Muscle of leg (tissue), 11 donors: ENCODE results near the gene NUDT2. TPM values are rescaled to one million over a fixed set of nuclear protein-coding genes. Genes with fewer than 3 reads are reported as not detected.
A peak's percentile ranks its signal among the peaks of the same experiment; 100 is the strongest.

Experiments
- DNase-seq: peaks from one replicate; pipeline ENCODE4 v3.0.0; 2013
- H3K27ac ChIP-seq: one replicate; pipeline ENCODE4 v1.5.1; 2013; ENCODE audit warnings: mild to moderate bottlenecking, low read length, control low read depth
- H3K27me3 ChIP-seq: one replicate; pipeline ENCODE4 v1.6.1; 2013; ENCODE audit warnings: low read length; ENCODE audit not compliant: control insufficient read depth, insufficient read depth
- H3K36me3 ChIP-seq: one replicate; pipeline ENCODE4 v1.6.1; 2013; ENCODE audit warnings: low read length; ENCODE audit not compliant: control insufficient read depth, insufficient read depth
- H3K4me1 ChIP-seq: one replicate; pipeline ENCODE4 v1.6.1; 2013; ENCODE audit warnings: low read length; ENCODE audit not compliant: control insufficient read depth, insufficient read depth
- H3K4me3 ChIP-seq: one replicate; pipeline ENCODE4 v1.5.1; 2013; ENCODE audit warnings: low read length, control low read depth
- H3K9me3 ChIP-seq: replicated peaks from 2 replicates; pipeline ENCODE4 v1.6.1; 2013; ENCODE audit warnings: low read depth, low read length; ENCODE audit not compliant: control insufficient read depth
- WGBS: methylation state at CpG from one replicate; pipeline ENCODE4 v1.1.5; 2013; ENCODE audit warnings: missing lambda C conversion rate; ENCODE audit not compliant: insufficient coverage; 5-methylcytosine and 5-hydroxymethylcytosine counted together
- polyA plus RNA-seq, 8 donors: library from polyadenylated mRNA; unstranded; fragments of 120-200 nt; gene quantifications; one replicate each; pipeline versions ENCODE4 v1.2.1 to v1.2.3, GENCODE V29; 2013; ENCODE audit warnings: inconsistent platforms in 1 of 8, low replicate concordance in 1 of 8; ENCODE audit not compliant: insufficient read length in 8 of 8, insufficient read depth in 1 of 8
- total RNA-seq: library from RNA; stranded (reverse); fragments of 120-200 nt; gene quantifications from one replicate; pipeline ENCODE4 v1.2.4, GENCODE V29; 2013

Gene NUDT2
- total and polyA plus RNA-seq, 9 donors, result 22.1 to 31.5 (median 26.8) TPM

DNA sequence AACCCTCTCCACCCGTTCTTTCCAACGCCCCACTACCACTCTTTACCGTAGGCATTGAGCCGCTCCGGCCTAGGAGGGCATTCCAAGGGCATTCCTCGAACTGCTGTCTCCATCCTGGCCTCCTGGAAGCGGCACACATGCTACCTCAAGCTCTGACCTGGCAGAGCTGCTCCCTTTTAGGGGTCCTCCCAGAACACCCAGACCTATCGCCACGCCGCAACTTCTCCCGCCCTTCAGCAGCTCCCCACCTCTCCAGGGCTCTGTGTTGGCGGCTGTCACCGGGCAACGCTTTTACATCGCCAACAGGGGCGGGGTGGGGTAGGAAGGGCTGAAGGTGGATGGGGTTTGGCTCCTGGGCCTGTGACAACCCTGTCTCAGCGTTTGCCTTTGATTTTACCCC lies 52.0 kb downstream of the NUDT2 start:
- H3K4me1 ChIP-seq, result peaks cover 28% of the 10 kb centered on the region
- no peaks in the 10 kb centered on the region for H3K36me3 ChIP-seq
- no peaks in the 10 kb centered on the region for H3K9me3 ChIP-seq
- no peak overlapping the region for H3K27ac ChIP-seq
- 4% methylated on average over 7 of the region's 17 CpGs for WGBS
- H3K27me3 ChIP-seq, result peaks cover 35% of the 10 kb centered on the region
- H3K4me3 ChIP-seq, result peak overlapping the region; percentile 58
- no peak for DNase-seq

DNA sequence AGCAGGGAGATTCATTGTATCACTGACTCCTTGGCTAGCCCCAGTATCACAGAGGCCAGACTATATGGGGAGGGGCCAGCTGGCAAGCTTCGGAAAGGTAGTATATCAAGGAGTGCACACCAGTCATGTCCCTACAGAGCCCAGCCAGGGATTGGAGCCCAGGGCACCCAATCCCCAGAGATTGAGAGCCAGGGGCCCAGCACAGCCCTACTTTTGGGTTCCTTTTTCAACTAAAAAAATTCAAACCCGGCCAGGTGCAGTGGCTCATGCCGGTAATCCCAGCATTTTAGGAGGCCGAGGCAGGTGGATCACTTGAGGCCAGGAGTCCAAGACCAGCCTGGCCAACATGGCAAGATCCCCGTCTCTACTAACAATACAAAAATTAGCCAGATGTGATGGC lies 52.7 kb downstream of the NUDT2 start:
- Histone ChIP-seq H3K4me3 (no peak overlapping the region), H3K27me3 (peaks cover 36% of the 10 kb centered on the region), H3K36me3 (no peaks in the 10 kb centered on the region), H3K9me3 (no peaks in the 10 kb centered on the region), H3K4me1 (peaks cover 25% of the 10 kb centered on the region), H3K27ac (no peak overlapping the region)
- DNase-seq, result no peak
- WGBS, result no CpG with 5 or more reads among the region's 5 CpGs

DNA sequence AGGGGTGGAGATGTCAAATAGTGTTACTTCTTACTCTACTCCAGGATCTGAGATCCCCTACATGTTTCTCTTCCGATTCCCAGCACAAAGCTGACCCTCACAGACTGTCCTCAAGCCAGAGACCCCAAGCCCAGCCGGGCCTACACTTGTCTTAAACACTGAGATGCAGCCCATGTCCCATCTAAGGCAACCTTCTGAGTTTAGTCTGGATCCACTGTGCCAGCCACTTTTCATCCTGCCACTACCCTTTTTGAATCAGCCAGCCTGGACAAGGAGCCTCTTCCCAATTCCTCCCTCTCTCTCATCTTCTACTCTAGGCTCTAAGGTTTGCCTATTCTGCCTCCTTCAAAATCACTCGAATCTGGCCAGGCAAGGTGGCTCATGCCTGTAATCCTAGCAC lies 53.5 kb downstream of the NUDT2 start:
- no peaks in the 10 kb centered on the region for H3K9me3 ChIP-seq
- no peak overlapping the region for H3K4me3 ChIP-seq
- no peak overlapping the region for H3K27ac ChIP-seq
- WGBS, result 79% methylated on average over 3 of the region's 3 CpGs
- no peaks in the 10 kb centered on the region for H3K36me3 ChIP-seq
- peaks cover 36% of the 10 kb centered on the region for H3K27me3 ChIP-seq
- H3K4me1 ChIP-seq, result peaks cover 20% of the 10 kb centered on the region
- no peak for DNase-seq

DNA sequence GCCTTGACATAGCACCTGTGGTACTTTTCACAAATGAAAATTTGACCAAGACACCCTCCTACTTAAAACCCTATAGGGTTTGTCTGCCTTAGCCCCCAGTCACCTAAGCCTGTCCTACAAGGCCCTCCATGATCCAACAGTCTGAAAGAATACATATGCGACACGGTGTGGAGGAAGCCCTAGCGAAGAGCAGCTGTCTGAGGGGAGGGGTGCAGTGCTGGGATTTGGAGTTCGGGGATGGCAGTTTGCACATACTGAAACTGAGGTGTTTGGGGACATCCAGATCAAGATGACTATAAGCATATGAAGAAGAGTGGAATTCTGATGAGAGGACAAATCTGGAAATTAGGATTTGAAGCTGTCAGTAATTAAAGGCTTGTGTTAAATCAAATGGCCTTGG lies 54.5 kb downstream of the NUDT2 start:
- H3K4me3 ChIP-seq, result no peak overlapping the region
- peaks cover 34% of the 10 kb centered on the region for H3K27me3 ChIP-seq
- no peaks in the 10 kb centered on the region for H3K36me3 ChIP-seq
- peaks cover 20% of the 10 kb centered on the region for H3K4me1 ChIP-seq
- DNase-seq, result no peak
- H3K9me3 ChIP-seq, result no peaks in the 10 kb centered on the region
- WGBS, result 49% methylated on average over 4 of the region's 4 CpGs
- H3K27ac ChIP-seq, result no peak overlapping the region

DNA sequence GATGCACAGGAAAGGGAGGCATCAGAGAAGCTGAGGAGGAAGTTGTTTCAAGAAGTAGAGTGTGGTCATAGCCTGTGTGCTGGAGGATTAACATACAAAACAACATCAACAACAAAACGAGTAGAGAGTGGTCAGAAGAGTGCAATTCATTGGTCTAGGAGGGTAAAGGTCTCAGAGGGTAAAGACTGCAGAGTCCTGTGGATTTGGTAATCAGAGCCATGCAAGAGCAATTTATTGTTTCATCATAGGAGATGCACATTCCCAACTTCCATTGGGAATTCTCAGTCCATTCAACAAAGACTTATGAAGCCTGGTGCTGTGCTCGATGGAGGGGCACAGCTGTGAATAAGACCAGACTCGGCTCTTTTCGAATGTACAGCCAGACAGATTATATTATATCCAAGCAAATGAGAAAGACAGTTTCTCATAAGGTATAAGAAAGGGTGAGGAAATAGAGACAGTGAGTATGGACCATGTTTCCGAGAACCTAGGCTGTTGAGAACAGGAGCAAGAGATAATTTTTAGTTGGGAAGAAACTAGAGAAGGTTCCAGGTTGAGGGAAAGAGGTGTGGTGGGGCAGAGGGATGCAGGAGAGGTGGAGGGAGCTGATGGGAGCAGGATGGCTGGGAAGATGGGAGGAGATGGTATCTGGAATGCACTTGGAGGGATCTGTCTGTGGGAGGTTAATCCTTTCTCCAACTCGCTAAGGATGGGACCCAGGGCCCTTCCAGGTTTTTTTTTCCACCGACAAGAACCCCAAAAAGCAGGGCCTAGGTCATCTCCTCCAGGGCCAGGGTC lies 55.2 kb downstream of the NUDT2 start:
- H3K4me3 ChIP-seq, result no peak overlapping the region
- no peak overlapping the region for H3K27ac ChIP-seq
- H3K27me3 ChIP-seq, result peaks cover 30% of the 10 kb centered on the region
- no peak for DNase-seq
- no peaks in the 10 kb centered on the region for H3K36me3 ChIP-seq
- H3K9me3 ChIP-seq, result no peaks in the 10 kb centered on the region
- H3K4me1 ChIP-seq, result peaks cover 17% of the 10 kb centered on the region
- 81% methylated on average over 1 of the region's 7 CpGs for WGBS

DNA sequence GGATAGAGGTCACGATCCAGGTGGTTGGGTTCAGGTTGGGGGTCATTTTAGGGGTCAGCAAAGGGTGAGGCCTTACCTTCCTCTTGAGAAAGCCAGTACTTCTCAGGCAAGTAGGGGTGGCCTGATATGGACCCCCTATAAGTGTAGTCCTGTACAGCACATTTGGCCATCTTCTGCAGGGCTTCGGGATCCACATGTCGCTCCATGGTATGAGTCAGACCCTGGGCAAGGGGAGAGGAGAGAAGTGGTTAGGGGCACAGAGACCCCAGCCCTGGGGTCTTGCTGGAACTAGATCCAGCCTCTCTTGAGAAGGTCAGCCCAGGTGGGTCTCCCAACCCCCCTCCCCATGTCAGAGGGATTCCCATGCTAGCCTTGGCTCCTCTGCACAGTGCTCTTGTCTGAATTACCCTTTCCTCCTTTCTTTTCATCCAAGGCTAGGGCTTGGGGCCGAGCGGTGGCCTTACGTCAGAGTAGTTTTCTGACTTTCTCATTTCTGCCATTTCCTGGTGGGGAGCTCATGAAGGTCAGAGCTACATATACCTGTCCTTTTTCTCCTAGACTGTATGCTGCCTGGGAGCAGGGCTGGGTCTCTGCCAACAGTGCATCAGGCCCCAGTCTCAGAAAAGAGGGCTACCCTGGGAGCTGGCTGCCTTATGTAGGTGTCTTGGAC lies 56.3 kb downstream of the NUDT2 start:
- Histone ChIP-seq H3K27ac (no peak overlapping the region), H3K27me3 (peaks cover 19% of the 10 kb centered on the region), H3K4me3 (no peak overlapping the region), H3K4me1 (peaks cover 7% of the 10 kb centered on the region), H3K9me3 (no peaks in the 10 kb centered on the region), H3K36me3 (no peaks in the 10 kb centered on the region)
- no peak for DNase-seq
- WGBS, result no CpG with 5 or more reads among the region's 6 CpGs

DNA sequence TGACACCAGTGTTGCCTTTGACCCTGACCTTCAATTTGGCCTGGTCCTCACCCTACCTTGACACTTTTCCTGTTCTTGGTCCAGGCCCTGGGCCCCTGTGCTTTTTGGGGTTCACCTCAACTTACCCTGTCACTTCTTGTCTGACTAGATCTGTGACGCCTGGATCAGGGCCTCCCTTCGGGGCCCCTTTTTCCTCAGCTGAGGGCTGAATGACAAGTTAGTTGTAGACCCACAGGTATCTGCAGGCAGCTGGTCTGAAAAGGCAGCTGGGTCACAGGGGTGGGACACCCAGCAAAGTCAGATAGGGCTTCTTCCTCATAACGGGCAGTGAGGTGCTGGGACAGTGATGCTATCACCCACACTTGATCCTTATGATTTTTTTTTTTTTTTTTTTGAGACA lies 57.3 kb downstream of the NUDT2 start:
- DNase-seq, result no peak
- H3K4me1 ChIP-seq, result no peaks in the 10 kb centered on the region
- WGBS, result 100% methylated on average over 1 of the region's 3 CpGs
- no peaks in the 10 kb centered on the region for H3K36me3 ChIP-seq
- H3K27me3 ChIP-seq, result peaks cover 10% of the 10 kb centered on the region
- H3K27ac ChIP-seq, result no peak overlapping the region
- H3K9me3 ChIP-seq, result no peaks in the 10 kb centered on the region
- H3K4me3 ChIP-seq, result no peak overlapping the region

DNA sequence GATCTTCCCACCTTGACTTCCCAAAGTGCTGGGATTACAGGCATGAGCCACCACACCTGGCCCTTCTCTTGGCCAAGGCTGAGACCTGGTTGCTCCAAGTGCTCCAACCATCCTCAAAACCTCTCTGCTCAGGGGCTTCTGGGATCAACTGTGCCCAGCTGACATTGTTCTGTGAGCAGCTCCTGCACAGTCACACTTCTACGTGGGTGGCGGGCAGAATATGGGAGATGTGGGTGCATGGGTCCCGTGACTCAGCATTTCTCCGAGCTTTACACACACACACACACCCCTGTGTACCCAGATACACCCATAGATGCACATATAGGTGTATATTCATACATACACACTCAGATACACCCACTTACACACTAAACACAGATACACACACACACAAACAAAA lies 57.9 kb downstream of the NUDT2 start:
- Histone ChIP-seq H3K4me3 (no peak overlapping the region), H3K27ac (no peak overlapping the region), H3K9me3 (no peaks in the 10 kb centered on the region), H3K4me1 (no peaks in the 10 kb centered on the region), H3K27me3 (peaks cover 5% of the 10 kb centered on the region), H3K36me3 (no peaks in the 10 kb centered on the region)
- no peak for DNase-seq
- WGBS, result no CpG with 5 or more reads among the region's 4 CpGs

DNA sequence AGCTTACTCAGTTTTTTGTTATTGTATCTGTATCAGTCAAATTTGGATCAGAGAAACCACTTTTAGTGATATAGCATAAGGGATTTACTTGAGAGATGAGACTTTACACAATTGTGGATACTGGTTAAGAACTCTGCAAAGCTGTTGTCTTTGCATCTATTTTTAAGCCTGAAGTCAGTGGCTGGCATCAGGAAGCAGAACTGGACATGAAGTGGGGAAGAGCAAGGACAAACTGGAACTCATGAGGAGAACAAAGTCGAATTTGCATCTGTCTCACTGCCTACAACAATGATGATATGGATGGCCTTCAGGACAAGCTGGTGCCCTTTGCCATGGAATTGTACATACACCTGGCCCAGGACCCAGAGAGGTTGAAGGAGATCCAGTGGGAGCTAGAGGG lies 63.1 kb downstream of the NUDT2 start:
- H3K36me3 ChIP-seq, result peaks cover under 1% of the 10 kb centered on the region
- no CpG with 5 or more reads among the region's 1 CpG for WGBS
- H3K4me1 ChIP-seq, result no peaks in the 10 kb centered on the region
- no peak overlapping the region for H3K4me3 ChIP-seq
- no peak for DNase-seq
- no peaks in the 10 kb centered on the region for H3K27me3 ChIP-seq
- no peak overlapping the region for H3K27ac ChIP-seq
- no peaks in the 10 kb centered on the region for H3K9me3 ChIP-seq
